ELR (cell line): Measurements from ENCODE around the gene L1CAM.

Experiments
- DNase-seq: peaks from one replicate; pipeline ENCODE4 v3.0.0-alpha.2; 2015; ENCODE audit warnings: low read depth

L1CAM gene, protein sequence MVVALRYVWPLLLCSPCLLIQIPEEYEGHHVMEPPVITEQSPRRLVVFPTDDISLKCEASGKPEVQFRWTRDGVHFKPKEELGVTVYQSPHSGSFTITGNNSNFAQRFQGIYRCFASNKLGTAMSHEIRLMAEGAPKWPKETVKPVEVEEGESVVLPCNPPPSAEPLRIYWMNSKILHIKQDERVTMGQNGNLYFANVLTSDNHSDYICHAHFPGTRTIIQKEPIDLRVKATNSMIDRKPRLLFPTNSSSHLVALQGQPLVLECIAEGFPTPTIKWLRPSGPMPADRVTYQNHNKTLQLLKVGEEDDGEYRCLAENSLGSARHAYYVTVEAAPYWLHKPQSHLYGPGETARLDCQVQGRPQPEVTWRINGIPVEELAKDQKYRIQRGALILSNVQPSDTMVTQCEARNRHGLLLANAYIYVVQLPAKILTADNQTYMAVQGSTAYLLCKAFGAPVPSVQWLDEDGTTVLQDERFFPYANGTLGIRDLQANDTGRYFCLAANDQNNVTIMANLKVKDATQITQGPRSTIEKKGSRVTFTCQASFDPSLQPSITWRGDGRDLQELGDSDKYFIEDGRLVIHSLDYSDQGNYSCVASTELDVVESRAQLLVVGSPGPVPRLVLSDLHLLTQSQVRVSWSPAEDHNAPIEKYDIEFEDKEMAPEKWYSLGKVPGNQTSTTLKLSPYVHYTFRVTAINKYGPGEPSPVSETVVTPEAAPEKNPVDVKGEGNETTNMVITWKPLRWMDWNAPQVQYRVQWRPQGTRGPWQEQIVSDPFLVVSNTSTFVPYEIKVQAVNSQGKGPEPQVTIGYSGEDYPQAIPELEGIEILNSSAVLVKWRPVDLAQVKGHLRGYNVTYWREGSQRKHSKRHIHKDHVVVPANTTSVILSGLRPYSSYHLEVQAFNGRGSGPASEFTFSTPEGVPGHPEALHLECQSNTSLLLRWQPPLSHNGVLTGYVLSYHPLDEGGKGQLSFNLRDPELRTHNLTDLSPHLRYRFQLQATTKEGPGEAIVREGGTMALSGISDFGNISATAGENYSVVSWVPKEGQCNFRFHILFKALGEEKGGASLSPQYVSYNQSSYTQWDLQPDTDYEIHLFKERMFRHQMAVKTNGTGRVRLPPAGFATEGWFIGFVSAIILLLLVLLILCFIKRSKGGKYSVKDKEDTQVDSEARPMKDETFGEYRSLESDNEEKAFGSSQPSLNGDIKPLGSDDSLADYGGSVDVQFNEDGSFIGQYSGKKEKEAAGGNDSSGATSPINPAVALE

GRCh38 chrX:153885968-153886903 is at the start of gene L1CAM:
TSS of gene L1CAM (minus strand) at chrX:153886173. CDS start at chrX:153875836, 10,337 bp downstream.
- peak; percentile 36 for DNase-seq

GRCh38 chrX:153935326-153935851 is 49.4 kb upstream of the L1CAM start:
- no peak for DNase-seq

- DNase-seq = peak; percentile 79
These were observed 48.9 kb upstream of the L1CAM start, which contains the start of gene NAA10 for GRCh38 chrX:153934762-153935325. TSS of gene NAA10 (minus strand) at chrX:153935037. CDS start at chrX:153934904, 133 bp downstream.

GRCh38 chrX:153934148-153934761 is 48.3 kb upstream of the L1CAM start:
- no peak for DNase-seq

- DNase-seq = peak; percentile 63
These were observed 47.8 kb upstream of the L1CAM start for GRCh38 chrX:153933748-153934147.

DNA sequence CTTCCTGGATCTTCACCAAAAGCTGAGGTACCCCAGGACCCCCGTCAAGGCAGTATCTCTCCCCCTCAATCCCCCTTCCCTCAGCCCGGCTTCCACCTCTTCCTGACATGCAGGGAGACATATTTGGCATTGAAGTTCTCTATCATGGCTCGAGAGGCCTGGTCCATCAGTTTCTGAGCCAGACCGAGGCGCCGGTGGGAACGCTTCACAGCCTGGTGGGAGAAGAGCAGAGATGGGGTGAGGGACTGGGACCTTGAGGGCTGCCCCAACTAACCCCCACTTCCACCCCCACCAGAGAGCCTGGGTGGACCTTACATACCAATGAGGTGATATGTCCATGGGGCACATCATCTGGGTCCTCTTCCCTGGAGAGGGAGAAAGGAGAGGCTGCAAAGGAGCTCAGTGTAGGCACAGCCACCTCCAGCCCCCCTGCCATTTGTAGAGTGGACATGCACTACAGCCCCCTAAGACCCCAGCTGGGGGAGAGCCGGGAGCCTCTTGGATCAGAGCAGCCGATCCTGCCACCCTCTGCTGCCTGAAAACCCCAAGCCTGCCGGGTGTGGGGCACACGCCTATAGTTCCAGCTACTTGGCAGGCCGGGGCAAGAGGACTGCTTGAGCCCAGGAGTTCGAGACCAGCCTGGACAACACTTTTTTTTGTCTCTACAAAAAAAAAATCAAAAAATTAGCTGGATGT is 46.4 kb upstream of the L1CAM start:
- DNase-seq = no peak

GRCh38 chrX:153931748-153932147 is 45.8 kb upstream of the L1CAM start:
- DNase-seq = no peak

- DNase-seq = no peak
These were observed 45.2 kb upstream of the L1CAM start for GRCh38 chrX:153931151-153931550.

DNA sequence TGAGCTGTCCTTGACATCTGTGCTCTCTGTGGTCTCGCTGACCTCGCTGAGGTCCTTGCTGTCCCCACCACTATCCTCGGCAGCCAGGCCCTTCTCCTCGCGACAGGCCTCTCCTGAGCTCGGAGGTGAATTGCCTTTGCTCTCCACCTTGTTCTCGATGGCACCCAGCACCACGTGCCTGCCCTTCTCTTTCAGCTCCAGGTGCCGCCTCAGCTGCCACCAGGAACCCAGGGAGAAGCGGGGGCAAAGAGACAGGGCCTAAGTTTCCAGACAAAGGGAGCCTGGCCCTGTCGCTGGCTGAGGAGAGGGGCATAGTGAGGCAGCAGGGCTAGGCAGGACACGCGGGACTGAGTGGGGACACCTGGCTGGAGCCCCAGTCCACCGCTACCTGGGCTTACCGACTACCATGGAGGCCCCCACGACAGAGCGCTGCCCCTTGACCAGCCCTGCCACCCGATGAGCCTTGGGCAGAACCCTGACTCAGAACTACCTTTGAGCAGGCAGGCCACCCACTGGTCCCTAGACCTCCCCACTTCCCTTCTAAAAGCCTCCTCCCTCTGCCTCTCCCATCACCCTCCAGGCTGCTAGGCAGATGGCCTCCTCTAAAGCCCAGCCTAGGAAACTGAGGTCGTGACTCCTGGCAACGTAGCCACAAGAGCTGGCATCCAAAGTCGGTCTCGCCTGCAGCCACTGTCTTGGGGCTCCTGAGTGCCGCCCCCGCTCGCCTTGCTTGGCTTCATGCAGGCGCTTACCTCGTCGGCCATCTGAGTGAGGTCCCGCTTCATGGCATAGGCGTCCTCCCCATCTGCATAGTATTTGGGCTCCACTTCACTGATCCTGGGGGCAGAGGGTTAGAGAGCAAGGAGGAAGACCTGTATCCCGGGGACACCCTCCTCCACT is 44.3 kb upstream of the L1CAM start:
- DNase-seq = no peak

DNA sequence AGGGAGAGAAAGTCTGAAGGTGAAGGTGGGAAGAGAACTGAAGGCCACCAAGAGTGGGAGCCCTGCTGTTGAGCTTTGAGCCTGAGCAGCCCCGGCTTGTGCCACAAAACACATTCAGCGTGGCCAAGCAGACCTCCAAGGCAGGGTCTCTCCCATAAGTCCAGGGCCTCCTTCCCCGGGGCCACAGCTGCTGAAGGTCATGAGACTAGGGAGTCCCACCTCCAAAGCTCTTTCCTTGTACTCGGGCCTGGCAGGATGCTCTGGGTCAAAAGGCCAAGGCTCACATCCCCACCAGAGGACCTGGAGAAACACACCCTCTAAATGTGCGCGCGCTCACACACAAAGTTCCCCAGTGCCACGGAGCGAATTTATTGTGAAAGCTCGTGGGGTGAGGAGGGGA is 43.6 kb upstream of the L1CAM start:
- DNase-seq = no peak

DNA sequence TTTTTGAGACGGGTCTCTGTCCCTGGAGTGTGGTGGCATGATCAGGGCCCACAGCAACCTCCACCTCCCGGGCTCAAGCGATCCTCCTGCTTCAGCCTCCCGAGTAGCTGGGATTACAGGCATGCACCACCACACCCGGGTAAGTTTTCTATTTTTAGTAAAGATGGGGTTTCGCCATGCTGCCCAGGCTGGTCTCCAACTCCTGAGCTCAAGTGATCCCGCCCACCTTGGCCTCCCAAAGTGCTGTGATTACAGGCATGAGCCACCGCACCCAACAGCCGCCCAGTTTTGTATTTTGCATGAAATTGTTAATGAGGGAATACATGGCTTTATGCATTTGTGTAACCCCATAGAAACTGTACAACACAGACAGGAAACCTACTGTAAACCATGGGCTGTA is 42.9 kb upstream of the L1CAM start:
- no peak for DNase-seq

GRCh38 chrX:153927922-153928760 is 42.2 kb upstream of the L1CAM start:
- DNase-seq = peak; percentile 96

GRCh38 chrX:153927672-153927921 is 41.6 kb upstream of the L1CAM start:
- DNase-seq = no peak

GRCh38 chrX:153926858-153927671 is 41.1 kb upstream of the L1CAM start:
- DNase-seq = peak; percentile 35

DNA sequence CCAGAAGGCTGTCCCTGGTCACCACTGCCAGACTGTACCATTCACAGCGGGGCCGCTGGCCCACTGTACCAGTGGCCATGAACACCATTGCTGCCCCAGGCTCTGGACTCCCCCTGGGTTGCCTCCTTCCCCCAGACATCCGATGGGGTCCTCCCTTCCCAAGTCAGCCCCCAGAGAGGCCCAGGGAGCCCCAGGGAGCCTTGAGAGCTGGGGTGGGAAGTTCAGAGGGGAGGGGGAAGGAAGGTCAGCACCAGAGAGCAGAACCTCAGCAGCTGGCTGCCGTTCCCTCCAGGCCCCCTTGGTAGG is 40.5 kb upstream of the L1CAM start:
- no peak for DNase-seq

DNA sequence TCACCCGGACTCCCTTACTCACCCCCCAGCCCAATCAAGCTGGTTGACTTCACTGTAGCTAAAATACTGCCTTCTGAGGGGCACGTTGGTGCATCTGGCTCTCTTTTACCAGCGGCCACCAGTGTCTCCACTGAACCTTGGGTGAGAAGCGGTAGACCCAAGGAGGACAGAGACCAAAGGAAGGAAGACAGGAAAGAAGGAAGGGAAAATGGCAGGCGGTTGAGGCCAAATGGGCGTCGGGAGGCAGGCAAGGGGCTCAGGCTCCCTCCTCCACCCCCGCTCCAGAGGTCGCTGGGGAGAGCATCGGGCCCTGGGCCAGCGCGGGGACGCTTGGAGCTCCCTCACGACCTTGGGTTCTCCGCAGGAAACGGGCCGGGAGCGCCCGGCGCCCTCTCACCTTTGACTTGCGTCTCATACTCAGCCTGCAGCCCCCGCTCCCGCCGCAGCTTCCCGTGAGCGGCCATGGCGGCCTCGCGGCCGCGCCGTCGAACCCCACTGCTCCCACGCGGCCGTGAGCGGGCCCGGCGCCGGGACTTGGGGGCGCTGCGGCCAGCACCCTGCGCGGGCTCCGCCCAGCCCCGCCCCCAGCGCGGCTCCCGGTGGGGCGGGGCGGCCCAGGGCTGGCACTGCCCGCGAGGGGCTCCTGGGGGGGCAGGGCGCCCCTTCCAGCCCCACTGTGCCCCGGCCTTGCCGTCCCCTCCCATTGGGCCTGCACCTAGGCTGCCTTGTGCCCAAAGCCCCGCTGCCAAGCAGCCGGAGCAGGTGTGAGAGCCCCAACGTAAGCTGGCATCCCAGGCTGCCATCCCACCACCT is 40.0 kb upstream of the L1CAM start, which contains the start of gene ARHGAP4:
Gene ARHGAP4, minus strand, starts transcription at position 526 of the 813 bp plus-strand sequence. Its CDS starts 62 bp downstream, at position 464.
- no peak for DNase-seq
